DOHH2 (cell line): Measurements from ENCODE around the gene CPED1.

ENCODE experiments used
- H3F3A ChIP-seq: fragments of 200-600 bp; sonication (generic), shearing (Covaris generic); 2 replicates; pipeline ENCODE4 v1.6.0; 2016; ENCODE audit warnings: antibody characterized with exemption, mild to moderate bottlenecking; ENCODE audit not compliant: control insufficient read depth, insufficient read depth
- H3K27ac ChIP-seq: fragments of 200-600 bp; sonication (generic); 2 replicates; pipeline ENCODE4 v1.5.1; 2014; ENCODE audit warnings: low read depth, mild to moderate bottlenecking, low read length, moderate library complexity
- H3K27me3 ChIP-seq: fragments of 200-600 bp; sonication (generic); 2 replicates; pipeline ENCODE4 v1.6.1; 2014; ENCODE audit warnings: mild to moderate bottlenecking, low read length, mixed read lengths; ENCODE audit not compliant: control insufficient read depth
- H3K36me3 ChIP-seq: fragments of 200-600 bp; sonication (generic); 2 replicates; pipeline ENCODE4 v1.6.1; 2014; ENCODE audit warnings: mild to moderate bottlenecking, low read length, moderate library complexity, mixed read lengths; ENCODE audit not compliant: control insufficient read depth
- H3K4me1 ChIP-seq: fragments of 200-600 bp; sonication (generic); 2 replicates; pipeline ENCODE4 v1.6.1; 2014; ENCODE audit warnings: mild to moderate bottlenecking, low read length, mixed read lengths; ENCODE audit not compliant: control insufficient read depth
- H3K4me2 ChIP-seq: fragments of 200-600 bp; sonication (generic); 2 replicates; pipeline ENCODE4 v1.6.0; 2014; ENCODE audit warnings: mild to moderate bottlenecking, low read length, moderate library complexity
- H3K4me3 ChIP-seq: fragments of 200-600 bp; sonication (generic); 2 replicates; pipeline ENCODE4 v1.5.1; 2014; ENCODE audit warnings: mild to moderate bottlenecking, low read length, mixed read lengths
- H3K79me2 ChIP-seq: fragments of 200-600 bp; sonication (generic); 2 replicates; pipeline ENCODE4 v1.6.1; 2014; ENCODE audit warnings: mild to moderate bottlenecking, low read length, mixed read lengths; ENCODE audit not compliant: control insufficient read depth
- H3K9me2 ChIP-seq: fragments of 200-600 bp; sonication (generic); replicated peaks from 2 replicates; pipeline ENCODE4 v1.6.1; 2014; ENCODE audit warnings: mild to moderate bottlenecking, low read length, mixed read lengths; ENCODE audit not compliant: control insufficient read depth
- H3K9me3 ChIP-seq: fragments of 200-600 bp; sonication (generic); 2 replicates; pipeline ENCODE4 v1.6.1; 2014; ENCODE audit warnings: antibody characterized with exemption, low read length, mixed read lengths; ENCODE audit not compliant: control insufficient read depth, insufficient read depth
- H4K20me1 ChIP-seq: fragments of 200-600 bp; sonication (generic); 2 replicates; pipeline ENCODE4 v1.6.0; 2014; ENCODE audit warnings: low read depth, mild to moderate bottlenecking, antibody characterized with exemption, low read length, moderate library complexity; ENCODE audit not compliant: control insufficient read depth, insufficient read depth
- CTCF ChIP-seq: fragments of 200-600 bp; sonication (generic); IDR thresholded peaks from one replicate; pipeline ENCODE4 v1.5.1; 2014; ENCODE audit warnings: antibody characterized with exemption, mild to moderate bottlenecking, low read depth, low read length; ENCODE audit not compliant: poor library complexity, severe bottlenecking
- EZH2phosphoT487 ChIP-seq: fragments of 200-600 bp; sonication (generic); IDR thresholded peaks from 2 replicates; pipeline ENCODE4 v1.6.1; 2017; ENCODE audit warnings: borderline replicate concordance, mild to moderate bottlenecking, antibody characterized with exemption, low read length, moderate library complexity, mixed read lengths

The CPED1 gene

GRCh38 chr7:120985130-120985758, 3.3 kb upstream of the CPED1 start:
- Histone ChIP-seq H3K27ac (no peak overlapping the region), H3K9me2 (no peaks in the 10 kb centered on the region), H3K9me3 (no peaks in the 10 kb centered on the region), H3K4me1 (peaks cover 22% of the 10 kb centered on the region), H4K20me1 (no peaks in the 10 kb centered on the region), H3F3A (peaks cover under 1% of the 10 kb centered on the region; the same call in 1 of the 2 replicates), H3K79me2 (no peaks in the 10 kb centered on the region), H3K27me3 (peaks cover 32% of the 10 kb centered on the region), H3K4me3 (no peak overlapping the region), H3K4me2 (no peak overlapping the region), H3K36me3 (no peaks in the 10 kb centered on the region)
- TF ChIP-seq CTCF (no peak), EZH2phosphoT487 (no peak)

- no peak for TF ChIP-seq EZH2phosphoT487
- TF ChIP-seq CTCF, result no peak
- H3K9me2 ChIP-seq, result no peaks in the 10 kb centered on the region
- no peaks in the 10 kb centered on the region for H3K79me2 ChIP-seq
- no peaks in the 10 kb centered on the region for H3K36me3 ChIP-seq
- peaks cover 22% of the 10 kb centered on the region for H3K4me1 ChIP-seq
- no peaks in the 10 kb centered on the region for H3F3A ChIP-seq
- no peaks in the 10 kb centered on the region for H3K9me3 ChIP-seq
- no peak overlapping the region for H3K27ac ChIP-seq
- no peak overlapping the region for H3K4me3 ChIP-seq
- peaks cover 38% of the 10 kb centered on the region for H3K27me3 ChIP-seq
- no peak overlapping the region for H3K4me2 ChIP-seq
- H4K20me1 ChIP-seq, result no peaks in the 10 kb centered on the region
These were observed 2.7 kb upstream of the CPED1 start for GRCh38 chr7:120985839-120986238.

DNA sequence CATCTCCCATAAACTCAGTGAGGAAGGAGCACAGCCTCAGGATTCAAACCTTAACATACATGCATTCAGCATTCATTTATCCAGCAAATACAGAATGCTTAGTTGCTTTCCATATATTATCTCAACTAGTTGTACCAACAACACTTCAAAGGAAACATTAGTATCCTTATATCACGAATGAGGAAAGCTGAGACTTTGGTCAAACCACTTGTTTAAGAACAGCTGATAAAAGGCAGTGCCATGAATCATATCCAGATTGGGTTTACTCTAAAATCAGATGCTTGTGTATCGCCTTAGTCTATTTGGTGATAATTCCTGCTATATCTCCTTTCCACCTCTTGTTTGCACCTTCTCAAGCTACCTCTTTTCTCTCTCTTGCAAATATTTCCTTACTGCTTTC, 1.9 kb upstream of the CPED1 start:
- Histone ChIP-seq H3K79me2 (no peaks in the 10 kb centered on the region), H3K27ac (no peak overlapping the region), H3K27me3 (peaks cover 45% of the 10 kb centered on the region), H3K4me1 (peaks cover 26% of the 10 kb centered on the region), H3K9me3 (no peaks in the 10 kb centered on the region), H3K4me3 (no peak overlapping the region), H3K4me2 (no peak overlapping the region), H4K20me1 (no peaks in the 10 kb centered on the region), H3K36me3 (no peaks in the 10 kb centered on the region), H3F3A (no peaks in the 10 kb centered on the region), H3K9me2 (no peaks in the 10 kb centered on the region)
- TF ChIP-seq CTCF (no peak), EZH2phosphoT487 (no peak)
